ENCODE results near the gene EPB41L4A. TPM values are rescaled to one million over a fixed set of nuclear protein-coding genes. Genes with fewer than 3 reads are reported as not detected.
A peak's percentile ranks its signal among the peaks of the same experiment; 100 is the strongest.
"Not testable (repeated sequence)": the region's sequence is repeated elsewhere in the genome, so short reads cannot be mapped to it uniquely, and the experiment has no call there.

EPB41L4A gene
- total RNA-seq, 6 donors from 2014 or later, result 15.9 to 45.1 (median 28.1) TPM

DNA sequence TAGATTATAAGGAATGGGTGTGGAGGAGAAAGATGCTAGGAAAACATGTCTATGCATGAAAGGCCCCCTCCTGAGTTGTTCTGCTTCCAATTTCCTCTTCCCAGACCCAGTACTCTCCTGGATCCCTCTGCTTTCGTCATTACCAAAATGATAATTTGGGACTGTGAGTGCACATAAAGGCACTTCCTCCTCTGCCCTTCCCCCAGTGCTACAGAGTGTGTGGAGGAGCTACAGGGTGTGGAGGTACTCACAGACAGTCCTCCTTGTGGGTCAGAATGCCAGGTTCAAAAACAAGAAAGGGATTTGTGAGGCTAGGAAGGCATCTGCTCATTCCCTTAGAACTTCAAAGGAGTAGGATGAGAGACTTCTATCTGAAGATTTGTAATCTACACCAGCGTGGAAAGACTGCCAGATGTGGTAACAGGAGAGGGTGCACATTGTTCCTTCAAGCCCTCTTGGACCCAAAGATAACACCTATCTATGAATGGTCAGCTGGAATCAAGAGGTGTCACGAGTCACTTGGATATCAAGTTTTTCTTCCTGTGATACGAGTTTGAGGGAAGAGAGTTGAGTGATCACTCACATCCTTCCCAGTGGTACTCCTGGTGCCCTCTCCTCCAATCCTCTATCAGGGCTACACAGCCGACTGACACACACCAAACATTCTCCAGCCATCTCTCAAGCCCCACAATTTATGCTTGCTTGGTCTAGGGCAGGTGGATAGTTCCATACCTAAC lies 201.1 kb downstream of the EPB41L4A start:
- no peaks in the 10 kb centered on the region for H3K4me1 ChIP-seq
- 66 to 81% methylated on average over 5 of the region's 5 CpGs for WGBS, 2 donors
- TF ChIP-seq POLR2A (IDR thresholded peaks at IDR 0.05) (no peak), EP300 (IDR thresholded peaks at IDR 0.05) (no peak), POLR2AphosphoS5 (IDR thresholded peaks at IDR 0.05) (no peak)
- TF ChIP-seq, protein P1, sequence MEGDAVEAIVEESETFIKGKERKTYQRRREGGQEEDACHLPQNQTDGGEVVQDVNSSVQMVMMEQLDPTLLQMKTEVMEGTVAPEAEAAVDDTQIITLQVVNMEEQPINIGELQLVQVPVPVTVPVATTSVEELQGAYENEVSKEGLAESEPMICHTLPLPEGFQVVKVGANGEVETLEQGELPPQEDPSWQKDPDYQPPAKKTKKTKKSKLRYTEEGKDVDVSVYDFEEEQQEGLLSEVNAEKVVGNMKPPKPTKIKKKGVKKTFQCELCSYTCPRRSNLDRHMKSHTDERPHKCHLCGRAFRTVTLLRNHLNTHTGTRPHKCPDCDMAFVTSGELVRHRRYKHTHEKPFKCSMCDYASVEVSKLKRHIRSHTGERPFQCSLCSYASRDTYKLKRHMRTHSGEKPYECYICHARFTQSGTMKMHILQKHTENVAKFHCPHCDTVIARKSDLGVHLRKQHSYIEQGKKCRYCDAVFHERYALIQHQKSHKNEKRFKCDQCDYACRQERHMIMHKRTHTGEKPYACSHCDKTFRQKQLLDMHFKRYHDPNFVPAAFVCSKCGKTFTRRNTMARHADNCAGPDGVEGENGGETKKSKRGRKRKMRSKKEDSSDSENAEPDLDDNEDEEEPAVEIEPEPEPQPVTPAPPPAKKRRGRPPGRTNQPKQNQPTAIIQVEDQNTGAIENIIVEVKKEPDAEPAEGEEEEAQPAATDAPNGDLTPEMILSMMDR (IDR thresholded peaks at IDR 0.05), result no peak
- H3K27me3 ChIP-seq, result no peaks in the 10 kb centered on the region
- H3K9me3 ChIP-seq, result no peaks in the 10 kb centered on the region
- ATAC-seq (ENCODE audit: low FRiP score in 2 of 2) (no peak), DNase-seq (no peak)
- H3K27ac ChIP-seq, result no peak overlapping the region
- H3K4me3 ChIP-seq, result no peak overlapping the region
- no peaks in the 10 kb centered on the region for H3K36me3 ChIP-seq

- Histone ChIP-seq H3K27ac (no peak overlapping the region), H3K4me3 (no peak overlapping the region), H3K36me3 (no peaks in the 10 kb centered on the region), H3K9me3 (no peaks in the 10 kb centered on the region), H3K27me3 (no peaks in the 10 kb centered on the region), H3K4me1 (no peaks in the 10 kb centered on the region)
- TF ChIP-seq EP300 (IDR thresholded peaks at IDR 0.05) (no peak), POLR2A (IDR thresholded peaks at IDR 0.05) (no peak), POLR2AphosphoS5 (IDR thresholded peaks at IDR 0.05) (no peak)
- TF ChIP-seq, protein P1 (IDR thresholded peaks at IDR 0.05), result no peak
- WGBS, 2 donors, result 88 to 89% methylated on average over 3 of the region's 3 CpGs
- no peak for DNase-seq
- no peak for ATAC-seq (ENCODE audit: low FRiP score in 2 of 2)
Measured at GRCh38 chr5:112216140-112216539, 202.9 kb downstream of the EPB41L4A start.

DNA sequence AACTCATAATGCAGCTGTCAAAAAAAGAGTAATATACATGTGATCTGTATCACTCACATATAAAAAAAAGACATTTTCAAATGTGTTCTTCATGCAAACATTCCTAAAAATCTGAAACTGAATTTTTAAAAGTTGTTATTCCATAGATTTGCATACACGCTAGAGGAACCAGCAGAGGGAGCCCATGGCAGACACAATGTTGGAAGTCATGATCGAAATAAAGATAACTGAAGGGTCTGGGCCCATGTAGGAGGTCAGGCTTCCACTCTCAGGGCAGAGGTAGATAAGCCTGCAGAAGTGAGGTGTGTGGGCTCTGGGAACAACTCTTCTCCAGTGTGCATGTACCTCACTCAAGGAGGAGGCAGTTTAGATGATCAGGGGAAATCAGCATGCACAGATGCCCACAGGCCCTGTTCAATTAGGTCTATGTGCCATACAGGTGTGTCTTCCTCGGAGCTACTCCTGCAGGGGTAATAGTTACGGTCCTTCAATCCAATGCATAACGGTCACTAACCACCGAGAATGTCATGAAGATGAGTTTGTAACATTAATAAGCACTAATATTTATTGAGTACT lies 208.6 kb downstream of the EPB41L4A start:
- Histone ChIP-seq H3K36me3 (no peaks in the 10 kb centered on the region), H3K4me3 (no peak overlapping the region), H3K27ac (no peak overlapping the region), H3K27me3 (no peaks in the 10 kb centered on the region), H3K4me1 (no peaks in the 10 kb centered on the region), H3K9me3 (no peaks in the 10 kb centered on the region)
- TF ChIP-seq POLR2A (IDR thresholded peaks at IDR 0.05), result no peak
- TF ChIP-seq, protein P1 (IDR thresholded peaks at IDR 0.05), result peak in 5 of 6 experiments; percentile 33 to 61 (median 46)
- no peak for TF ChIP-seq EP300 (IDR thresholded peaks at IDR 0.05)
- no peak for TF ChIP-seq POLR2AphosphoS5 (IDR thresholded peaks at IDR 0.05)
- ATAC-seq (ENCODE audit: low FRiP score in 2 of 2) (peak; percentile 43 to 71), DNase-seq (peak in 1 of 2 donors; percentile 39)
- WGBS, 2 donors, result 57 to 65% methylated on average over 6 of the region's 6 CpGs

GRCh38 chr5:112208699-112209615 lies 210.1 kb downstream of the EPB41L4A start:
- H3K27me3 ChIP-seq, result no peaks in the 10 kb centered on the region
- WGBS, 2 donors, result 84 to 88% methylated on average over 4 of the region's 4 CpGs
- no peak overlapping the region for H3K27ac ChIP-seq
- ATAC-seq (ENCODE audit: low FRiP score in 2 of 2) (no peak), DNase-seq (no peak)
- H3K36me3 ChIP-seq, result peaks cover 0 to 5% (median 0%) of the 10 kb centered on the region in 4 donors
- no peak overlapping the region for H3K4me3 ChIP-seq
- no peaks in the 10 kb centered on the region for H3K9me3 ChIP-seq
- TF ChIP-seq, protein P1 (IDR thresholded peaks at IDR 0.05), result no peak
- no peak for TF ChIP-seq POLR2A (IDR thresholded peaks at IDR 0.05)
- no peak for TF ChIP-seq EP300 (IDR thresholded peaks at IDR 0.05)
- no peak for TF ChIP-seq POLR2AphosphoS5 (IDR thresholded peaks at IDR 0.05)
- H3K4me1 ChIP-seq, result no peaks in the 10 kb centered on the region

DNA sequence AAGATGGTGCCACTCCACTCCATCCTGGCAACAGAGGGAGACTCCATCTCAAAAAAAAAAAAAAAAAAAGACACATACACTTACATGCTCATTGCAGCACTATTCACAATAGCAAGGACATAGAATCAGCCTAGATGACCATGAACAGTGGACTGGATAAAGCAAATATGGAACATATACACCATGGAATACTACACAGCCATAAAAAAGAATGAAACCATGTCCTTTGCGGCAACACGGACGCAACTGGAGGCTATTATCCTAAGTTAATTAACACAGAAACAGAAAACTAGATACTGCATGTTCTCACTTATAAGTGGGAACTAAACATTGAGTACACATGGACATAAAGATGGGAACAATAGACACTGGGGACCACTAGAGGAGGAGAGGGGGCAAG lies 210.9 kb downstream of the EPB41L4A start:
- H3K36me3 ChIP-seq, result peaks cover 0 to 13% (median 0%) of the 10 kb centered on the region in 4 donors
- DNase-seq; H3K27me3 ChIP-seq; H3K27ac ChIP-seq; H3K4me1 ChIP-seq; H3K9me3 ChIP-seq; H3K4me3 ChIP-seq; ATAC-seq (ENCODE audit: low FRiP score in 2 of 2): not testable (repeated sequence)
- 97 to 100% methylated on average over 3 of the region's 3 CpGs for WGBS, 2 donors
